HepG2 (cell line): ENCODE measurements around the gene ZNF148. TPM values are rescaled to one million over a fixed set of nuclear protein-coding genes. Genes with fewer than 3 reads are reported as not detected.

Experiments used
- ATAC-seq: fragments of 200-7000 bp; cut with Tn5 transposase; 3 replicates; pipeline ENCODE4 v1.9.1; 2020; ENCODE audit warnings: mild to moderate bottlenecking, moderate library complexity
- BruUV-seq: library from RNA; stranded (reverse); fragments of 400-500 nt; replicated peaks from 2 replicates; lab custom pipeline; 2021; lab: Mats Ljungman, UMichigan
- CTCF ChIA-PET: fragments of 300-600 bp; formaldehyde crosslinking; extraction: SDS; loops from one replicate; lab custom pipeline; 2021; ENCODE audit warnings: low total read pairs, inconsistent platforms, low intra/inter-chr PET ratio; lab: Yijun Ruan, JAX
- POLR2A ChIA-PET: fragments of 350-600 bp; sonication (Branson Sonifier 250); formaldehyde crosslinking; loops from one replicate; lab custom pipeline; 2020; ENCODE audit warnings: antibody characterized with exemption, inconsistent platforms; lab: Yijun Ruan, JAX
- DNase-seq: peaks from one replicate; pipeline ENCODE4 v3.0.0-alpha.2; 2015; ENCODE audit warnings: low spot score
- FAIRE-seq: peaks from 3 replicates; lab custom pipeline; 2011; peaks lifted over from hg19 to GRCh38; lab: Jason Lieb, UNC
- H2AFZ ChIP-seq: one replicate; pipeline ENCODE4 v1.6.1; 2011; ENCODE audit warnings: low read length, inconsistent platforms
- H3K27ac ChIP-seq: fragments of 300-600 bp; 3 replicates; pipeline ENCODE4 v1.8.0; 2011; ENCODE audit warnings: mixed run types, mild to moderate bottlenecking, mixed read lengths, low read length, inconsistent platforms; ENCODE audit not compliant: insufficient read depth; ENCODE audit errors: extremely low read length
- H3K27me3 ChIP-seq, 2 experiments: fragments of 200-600 bp in 1 of 2; 2 replicates in 1 of 2; 3 replicates in 1 of 2; pipeline versions ENCODE4 v1.6.0 to v1.8.0; 2011; ENCODE audit warnings: low read length in 2 of 2, mild to moderate bottlenecking in 2 of 2, moderate library complexity in 2 of 2, inconsistent platforms in 1 of 2; ENCODE audit not compliant: insufficient read depth in 2 of 2, control insufficient read depth in 1 of 2
- H3K36me3 ChIP-seq, 2 experiments: fragments of 200-600 bp in 1 of 2; replicated peaks in 1 of 2; 2 replicates in 1 of 2; 3 replicates in 1 of 2; pipeline versions ENCODE4 v1.5.1 to v1.8.0; 2011; ENCODE audit warnings: low read length in 2 of 2, inconsistent platforms in 1 of 2; ENCODE audit not compliant: insufficient read depth in 2 of 2, control insufficient read depth in 1 of 2
- H3K4me1 ChIP-seq: 2 replicates; pipeline ENCODE4 v1.5.1; 2012; ENCODE audit warnings: low read length, inconsistent platforms; ENCODE audit not compliant: insufficient read depth
- H3K4me2 ChIP-seq: 2 replicates; pipeline ENCODE4 v1.6.0; 2011; ENCODE audit warnings: low read depth, low read length, inconsistent platforms
- H3K4me3 ChIP-seq, 3 experiments: fragments of 200-600 bp in 1 of 3; sonication (generic), shearing (Covaris generic) in 1 of 3; replicated peaks in 1 of 3; 2 replicates each; pipeline ENCODE4 v1.5.1; 2011 to 2016; ENCODE audit warnings: low read length in 3 of 3, inconsistent platforms in 2 of 3, low read depth in 2 of 3, mild to moderate bottlenecking in 2 of 3, control low read depth in 1 of 3, mixed read lengths in 1 of 3; ENCODE audit not compliant: insufficient read depth in 1 of 3
- H3K79me2 ChIP-seq: one replicate; pipeline ENCODE4 v1.6.1; 2011; ENCODE audit warnings: low read length, inconsistent platforms; ENCODE audit not compliant: insufficient read depth
- H3K9ac ChIP-seq: 2 replicates; pipeline ENCODE4 v1.6.0; 2011; ENCODE audit warnings: mild to moderate bottlenecking, low read depth, low read length, inconsistent platforms; ENCODE audit not compliant: insufficient read depth
- H3K9me3 ChIP-seq: 2 replicates; pipeline ENCODE4 v1.5.1; 2012; ENCODE audit warnings: mild to moderate bottlenecking, low read length
- H4K20me1 ChIP-seq: 2 replicates; pipeline ENCODE4 v1.6.0; 2011; ENCODE audit warnings: inconsistent platforms, mild to moderate bottlenecking, low read length, moderate library complexity; ENCODE audit not compliant: insufficient read depth
- ATAD3A ChIP-seq: sonication (generic); formaldehyde crosslinking; IDR thresholded peaks from 2 replicates; pipeline ENCODE4 v1.4.0; 2020; ENCODE audit warnings: missing genetic modification reagents
- CENPT ChIP-seq: sonication (generic); formaldehyde crosslinking; IDR thresholded peaks from 2 replicates; pipeline ENCODE4 v1.8.0; 2022; ENCODE audit warnings: low read depth, mild to moderate bottlenecking, moderate library complexity, missing genetic modification reagents
- FOSL1 ChIP-seq: sonication (generic); formaldehyde crosslinking; IDR thresholded peaks from 2 replicates; pipeline ENCODE4 v1.9.0; 2021; ENCODE audit warnings: missing genetic modification reagents, borderline replicate concordance
- GLMP ChIP-seq: sonication (generic); formaldehyde crosslinking; IDR thresholded peaks from 2 replicates; pipeline ENCODE4 v1.9.0; 2021; ENCODE audit warnings: missing genetic modification reagents, mild to moderate bottlenecking, borderline replicate concordance
- LBX2 ChIP-seq: sonication (generic); formaldehyde crosslinking; IDR thresholded peaks from 2 replicates; pipeline ENCODE4 v1.5.0; 2020; ENCODE audit warnings: missing genetic modification reagents, mild to moderate bottlenecking, borderline replicate concordance
- MIXL1 ChIP-seq: IDR thresholded peaks from 2 replicates; pipeline ENCODE4 v1.6.1; 2016
- MYC ChIP-seq: sonication (generic); formaldehyde crosslinking; IDR thresholded peaks from 2 replicates; pipeline ENCODE4 v1.9.0; 2021; ENCODE audit warnings: missing genetic modification reagents, borderline replicate concordance
- NR3C1 ChIP-seq: sonication (generic); formaldehyde crosslinking; IDR thresholded peaks from 2 replicates; pipeline ENCODE4 v1.4.0; 2020; ENCODE audit warnings: missing genetic modification reagents
- XRCC5 ChIP-seq: fragments of 200-400 bp; formaldehyde crosslinking; optimal IDR thresholded peaks from 2 replicates; pipeline ENCODE3; 2017; ENCODE audit warnings: mild to moderate bottlenecking, low read length
- ZBTB7A ChIP-seq: sonication (generic); formaldehyde crosslinking; IDR thresholded peaks from 2 replicates; pipeline ENCODE4 v1.8.0; 2022; ENCODE audit warnings: mild to moderate bottlenecking, missing genetic modification reagents
- ZNF503 ChIP-seq: sonication (generic); formaldehyde crosslinking; IDR thresholded peaks from 2 replicates; pipeline ENCODE4 v1.4.0; 2020; ENCODE audit warnings: missing genetic modification reagents
- ZNF580 ChIP-seq: IDR thresholded peaks from 2 replicates; pipeline ENCODE4 v1.6.1; 2016; ENCODE audit warnings: low read depth, borderline replicate concordance
- ZNF605 ChIP-seq: sonication (generic); formaldehyde crosslinking; IDR thresholded peaks from 2 replicates; pipeline ENCODE4 v1.8.0; 2022; ENCODE audit warnings: mild to moderate bottlenecking, missing genetic modification reagents
- ZNF713 ChIP-seq: sonication (generic); formaldehyde crosslinking; IDR thresholded peaks from 2 replicates; pipeline ENCODE4 v1.4.0; 2020; ENCODE audit warnings: mild to moderate bottlenecking, missing genetic modification reagents
- WGBS: methylation state at CpG from one replicate; pipeline ENCODE4 v1.1.6; 2017; ENCODE audit warnings: low lambda C conversion rate; 5-methylcytosine and 5-hydroxymethylcytosine counted together
- in situ Hi-C: cut with HindIII; loops from 2 replicates; pipeline ENCODE4 v1.10.0; 2017; ENCODE audit warnings: low pct_unique_long_range_greater_than_20kb; ENCODE audit not compliant: extremely low pct_ligation_motif_present
- intact Hi-C: fragments of 100-400 bp; cut with micrococcal nuclease; formaldehyde crosslinking; loops from one replicate; pipeline ENCODE4 v1.10.0; 2022; ENCODE audit not compliant: unreplicated experiment
- polyA plus RNA-seq, 8 experiments: library from polyadenylated mRNA; depleted of rRNA in 3 of 8; stranded (reverse) in 7 of 8; unstranded in 1 of 8; fragments of >200 nt; fragmentation: Illumina TruSeq in 4 of 8; extraction: Trizol in 4 of 8; gene quantifications; 2 replicates each; pipeline versions ENCODE4 v1.2.1 to v1.2.3, GENCODE V29; 2011 to 2016; ENCODE audit warnings: low read depth in 4 of 8, missing spikeins in 1 of 8, mixed read lengths in 1 of 8; ENCODE audit not compliant: insufficient read depth in 1 of 8
- total RNA-seq, 5 experiments: library from RNA; depleted of rRNA; stranded (reverse); fragments of >200 nt; fragmentation: Illumina TruSeq; extraction: Trizol; gene quantifications; 2 replicates each; pipeline ENCODE4 v1.2.3, GENCODE V29; 2016; ENCODE audit warnings: low read depth in 1 of 5

Gene ZNF148
- total and polyA plus RNA-seq, 2 of the 13 experiments (the other 11 are each of a cell fraction or from before 2014, with no cell fraction given): 10.6 to 36.1 TPM

- TF ChIP-seq ZNF503 (CRISPR knock-in tag): no peak
These were observed 64.5 kb downstream of the ZNF148 start (continued) for GRCh38 chr3:125310623-125311081.

GRCh38 chr3:125309476-125309875 is 65.6 kb downstream of the ZNF148 start:
- H3K4me1 ChIP-seq: peaks cover 9% of the 10 kb centered on the region; the same call in 1 of the 2 replicates
- POLR2A ChIA-PET: interaction anchor here (0.9 kb wide), 1 partner anchor 48 kb away, joined by 4 read pairs; no protein-coding TSS in a partner anchor
- WGBS: 87% methylated on average over 9 of the region's 9 CpGs
- BruUV-seq: no TSS peak
- peaks cover 28% of the 10 kb centered on the region for H3K79me2 ChIP-seq
- in situ Hi-C loops: no loop called here
- no peak overlapping the region for H3K27ac ChIP-seq
- TF ChIP-seq XRCC5: no peak
- TF ChIP-seq ATAD3A (CRISPR knock-in tag): no peak
- no peak for TF ChIP-seq GLMP (CRISPR knock-in tag)
- TF ChIP-seq NR3C1 (CRISPR knock-in tag): no peak
- no peak for TF ChIP-seq ZBTB7A (CRISPR knock-in tag)
- no peak for TF ChIP-seq FOSL1 (CRISPR knock-in tag)
- no peak for TF ChIP-seq MIXL1 (CRISPR knock-in tag)
- no peak for TF ChIP-seq LBX2 (CRISPR knock-in tag)
- no peak for TF ChIP-seq CENPT
- TF ChIP-seq MYC (CRISPR knock-in tag): no peak
- no peak for TF ChIP-seq ZNF713 (CRISPR knock-in tag)
- TF ChIP-seq ZNF605 (CRISPR knock-in tag): no peak
- TF ChIP-seq ZNF580 (CRISPR knock-in tag): no peak
- H3K36me3 ChIP-seq: peaks cover 3 to 30% of the 10 kb centered on the region in 2 experiments
- H3K9ac ChIP-seq: no peak overlapping the region
- no peaks in the 10 kb centered on the region for H3K27me3 ChIP-seq
- no peak for ATAC-seq
- intact Hi-C loops: no loop called here
- no peaks in the 10 kb centered on the region for H3K9me3 ChIP-seq
- no peak for DNase-seq
- H4K20me1 ChIP-seq: no peaks in the 10 kb centered on the region
- FAIRE-seq: no peak
- no peak overlapping the region for H2AFZ ChIP-seq
- H3K4me2 ChIP-seq: no peak overlapping the region
- CTCF ChIA-PET: no interaction called here
- no peak overlapping the region for H3K4me3 ChIP-seq
